ENCODE measurements around the gene COL6A5.

COL6A5 gene, protein sequence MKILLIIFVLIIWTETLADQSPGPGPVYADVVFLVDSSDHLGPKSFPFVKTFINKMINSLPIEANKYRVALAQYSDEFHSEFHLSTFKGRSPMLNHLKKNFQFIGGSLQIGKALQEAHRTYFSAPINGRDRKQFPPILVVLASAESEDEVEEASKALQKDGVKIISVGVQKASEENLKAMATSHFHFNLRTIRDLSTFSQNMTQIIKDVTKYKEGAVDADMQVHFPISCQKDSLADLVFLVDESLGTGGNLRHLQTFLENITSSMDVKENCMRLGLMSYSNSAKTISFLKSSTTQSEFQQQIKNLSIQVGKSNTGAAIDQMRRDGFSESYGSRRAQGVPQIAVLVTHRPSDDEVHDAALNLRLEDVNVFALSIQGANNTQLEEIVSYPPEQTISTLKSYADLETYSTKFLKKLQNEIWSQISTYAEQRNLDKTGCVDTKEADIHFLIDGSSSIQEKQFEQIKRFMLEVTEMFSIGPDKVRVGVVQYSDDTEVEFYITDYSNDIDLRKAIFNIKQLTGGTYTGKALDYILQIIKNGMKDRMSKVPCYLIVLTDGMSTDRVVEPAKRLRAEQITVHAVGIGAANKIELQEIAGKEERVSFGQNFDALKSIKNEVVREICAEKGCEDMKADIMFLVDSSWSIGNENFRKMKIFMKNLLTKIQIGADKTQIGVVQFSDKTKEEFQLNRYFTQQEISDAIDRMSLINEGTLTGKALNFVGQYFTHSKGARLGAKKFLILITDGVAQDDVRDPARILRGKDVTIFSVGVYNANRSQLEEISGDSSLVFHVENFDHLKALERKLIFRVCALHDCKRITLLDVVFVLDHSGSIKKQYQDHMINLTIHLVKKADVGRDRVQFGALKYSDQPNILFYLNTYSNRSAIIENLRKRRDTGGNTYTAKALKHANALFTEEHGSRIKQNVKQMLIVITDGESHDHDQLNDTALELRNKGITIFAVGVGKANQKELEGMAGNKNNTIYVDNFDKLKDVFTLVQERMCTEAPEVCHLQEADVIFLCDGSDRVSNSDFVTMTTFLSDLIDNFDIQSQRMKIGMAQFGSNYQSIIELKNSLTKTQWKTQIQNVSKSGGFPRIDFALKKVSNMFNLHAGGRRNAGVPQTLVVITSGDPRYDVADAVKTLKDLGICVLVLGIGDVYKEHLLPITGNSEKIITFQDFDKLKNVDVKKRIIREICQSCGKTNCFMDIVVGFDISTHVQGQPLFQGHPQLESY (N-terminal part only)

DNA sequence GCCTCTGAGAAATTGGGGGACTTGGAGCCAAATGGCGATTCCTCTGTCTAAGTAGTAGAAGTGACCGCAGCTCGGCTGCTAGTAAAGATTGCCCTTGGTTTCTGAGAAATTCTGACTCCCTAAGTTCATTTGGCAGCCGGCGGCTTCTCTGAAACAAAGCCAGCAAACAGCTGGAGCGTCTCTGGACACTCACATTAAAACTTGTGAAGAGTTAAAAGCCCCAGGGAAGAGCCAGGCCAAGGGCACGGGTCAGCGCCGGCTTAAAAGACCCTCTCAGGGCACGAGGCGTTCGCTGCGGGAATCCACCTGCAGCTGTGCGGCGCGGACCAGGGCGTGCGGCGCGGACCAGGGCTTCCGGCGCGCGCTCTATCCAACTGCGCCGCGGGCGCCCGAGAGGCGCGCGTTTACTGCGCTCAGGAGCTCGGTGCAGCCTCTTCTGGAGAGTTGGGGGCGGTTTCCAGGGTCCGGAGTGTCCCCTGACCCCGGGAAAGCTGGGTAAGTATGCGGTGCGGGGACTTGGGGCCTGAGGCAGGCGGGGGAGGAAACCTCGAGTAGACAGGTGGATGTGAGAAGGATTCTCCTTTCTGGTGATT is at the start of gene COL6A5:
Gene COL6A5, plus strand, starts transcription at position 186 of the 593 bp plus-strand sequence. CDS start 27,967 bp downstream, outside the sequence.
- H3K4me3 ChIP-seq (ENCODE audit: low read depth in 1 of 2, low read length in 1 of 2), result no peak within 1 kb of the TSS
- TF ChIP-seq, protein P1, sequence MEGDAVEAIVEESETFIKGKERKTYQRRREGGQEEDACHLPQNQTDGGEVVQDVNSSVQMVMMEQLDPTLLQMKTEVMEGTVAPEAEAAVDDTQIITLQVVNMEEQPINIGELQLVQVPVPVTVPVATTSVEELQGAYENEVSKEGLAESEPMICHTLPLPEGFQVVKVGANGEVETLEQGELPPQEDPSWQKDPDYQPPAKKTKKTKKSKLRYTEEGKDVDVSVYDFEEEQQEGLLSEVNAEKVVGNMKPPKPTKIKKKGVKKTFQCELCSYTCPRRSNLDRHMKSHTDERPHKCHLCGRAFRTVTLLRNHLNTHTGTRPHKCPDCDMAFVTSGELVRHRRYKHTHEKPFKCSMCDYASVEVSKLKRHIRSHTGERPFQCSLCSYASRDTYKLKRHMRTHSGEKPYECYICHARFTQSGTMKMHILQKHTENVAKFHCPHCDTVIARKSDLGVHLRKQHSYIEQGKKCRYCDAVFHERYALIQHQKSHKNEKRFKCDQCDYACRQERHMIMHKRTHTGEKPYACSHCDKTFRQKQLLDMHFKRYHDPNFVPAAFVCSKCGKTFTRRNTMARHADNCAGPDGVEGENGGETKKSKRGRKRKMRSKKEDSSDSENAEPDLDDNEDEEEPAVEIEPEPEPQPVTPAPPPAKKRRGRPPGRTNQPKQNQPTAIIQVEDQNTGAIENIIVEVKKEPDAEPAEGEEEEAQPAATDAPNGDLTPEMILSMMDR (IDR thresholded peaks at IDR 0.05), result no peak

DNA sequence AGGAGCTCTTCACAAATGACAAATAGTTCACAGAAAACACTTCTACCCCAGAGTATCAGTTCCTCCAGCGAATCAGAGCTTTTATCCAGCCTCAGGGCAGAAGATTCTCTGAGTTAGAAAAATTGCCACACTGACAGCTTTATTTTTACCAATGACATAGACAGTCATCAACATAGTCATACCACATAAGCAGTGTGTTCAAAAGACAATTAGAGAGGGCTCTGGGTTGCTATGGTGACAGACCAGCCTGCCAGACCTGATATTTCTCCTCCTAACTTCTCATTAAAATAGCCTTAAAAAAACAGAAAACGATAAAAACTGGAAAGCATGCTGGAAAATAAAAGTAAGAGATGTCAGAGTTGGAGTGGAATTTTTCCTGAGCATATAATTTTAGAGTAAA is 45.9 kb upstream of the COL6A5 start:
- Histone ChIP-seq H3K27me3 (peaks cover 8% of the 10 kb centered on the region), H3K27ac (no peak overlapping the region), H3K4me1 (ENCODE audit: control insufficient read depth in 1 of 2, insufficient read depth in 1 of 2, low read depth in 1 of 2, low read length in 1 of 2) (no peaks in the 10 kb centered on the region), H3K4me3 (ENCODE audit: low read depth in 1 of 2, low read length in 1 of 2) (no peak overlapping the region), H3K9me3 (no peaks in the 10 kb centered on the region), H3K36me3 (no peaks in the 10 kb centered on the region)
- TF ChIP-seq, protein P1 (IDR thresholded peaks at IDR 0.05), result no peak

More for the DNA sequence above, at the start of gene COL6A5:
- Histone ChIP-seq H3K27ac (no peak within 1 kb of the TSS), H3K27me3 (peaks cover 58% of the 10 kb centered on the region), H3K36me3 (no peaks in the 10 kb centered on the region), H3K4me1 (ENCODE audit: control insufficient read depth in 1 of 2, insufficient read depth in 1 of 2, low read depth in 1 of 2, low read length in 1 of 2) (no peaks in the 10 kb centered on the region), H3K9me3 (no peaks in the 10 kb centered on the region)

DNA sequence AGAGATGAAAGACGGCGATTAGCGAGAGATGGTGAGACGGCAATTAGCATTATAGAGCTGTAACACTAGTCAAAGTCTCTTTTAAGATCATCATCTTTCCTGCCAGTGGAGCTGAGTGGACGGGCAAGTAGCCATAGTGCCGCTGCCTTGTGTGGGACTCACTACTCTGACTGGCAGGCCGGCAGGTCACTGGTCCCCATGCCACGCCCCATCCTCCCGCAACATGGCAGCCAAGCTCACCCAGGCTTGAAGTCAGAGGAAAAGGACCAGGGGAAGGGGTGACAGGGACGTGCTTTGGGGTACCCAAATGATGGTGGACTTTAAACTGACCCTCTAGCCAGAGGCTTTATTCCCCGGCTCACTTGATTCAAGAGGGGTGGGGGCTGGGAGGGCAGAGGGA is 44.6 kb upstream of the COL6A5 start:
- no peak overlapping the region for H3K4me3 ChIP-seq (ENCODE audit: low read depth in 1 of 2, low read length in 1 of 2)
- H3K9me3 ChIP-seq, result no peaks in the 10 kb centered on the region
- H3K27me3 ChIP-seq, result peaks cover 12% of the 10 kb centered on the region
- TF ChIP-seq, protein P1 (IDR thresholded peaks at IDR 0.05), result no peak
- no peak overlapping the region for H3K27ac ChIP-seq
- no peaks in the 10 kb centered on the region for H3K4me1 ChIP-seq (ENCODE audit: control insufficient read depth in 1 of 2, insufficient read depth in 1 of 2, low read depth in 1 of 2, low read length in 1 of 2)
- no peaks in the 10 kb centered on the region for H3K36me3 ChIP-seq

DNA sequence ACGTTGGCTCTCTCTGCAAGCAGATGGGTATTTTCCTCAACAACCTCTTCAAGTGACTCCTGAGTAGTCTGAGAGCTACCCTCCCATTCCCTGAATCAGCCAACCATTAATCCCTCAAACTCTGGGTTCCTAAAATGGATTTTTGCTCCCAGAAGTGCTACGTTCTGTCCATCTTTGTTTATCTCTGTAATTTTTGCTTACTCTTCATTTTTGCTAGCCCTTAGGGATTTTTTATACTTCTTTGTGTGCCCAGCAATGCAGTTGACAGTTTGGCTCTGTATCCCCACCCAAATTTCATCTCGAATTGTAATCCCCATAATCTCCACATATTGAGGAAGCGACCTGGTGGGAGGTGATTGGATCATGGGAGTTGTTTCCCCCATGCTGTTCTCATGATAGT is 35.4 kb upstream of the COL6A5 start:
- Histone ChIP-seq H3K27ac (no peak overlapping the region), H3K27me3 (peaks cover 17% of the 10 kb centered on the region), H3K4me1 (ENCODE audit: control insufficient read depth in 1 of 2, insufficient read depth in 1 of 2, low read depth in 1 of 2, low read length in 1 of 2) (no peaks in the 10 kb centered on the region), H3K36me3 (no peaks in the 10 kb centered on the region), H3K9me3 (no peaks in the 10 kb centered on the region), H3K4me3 (ENCODE audit: low read depth in 1 of 2, low read length in 1 of 2) (no peak overlapping the region)
- TF ChIP-seq, protein P1 (IDR thresholded peaks at IDR 0.05), result no peak

DNA sequence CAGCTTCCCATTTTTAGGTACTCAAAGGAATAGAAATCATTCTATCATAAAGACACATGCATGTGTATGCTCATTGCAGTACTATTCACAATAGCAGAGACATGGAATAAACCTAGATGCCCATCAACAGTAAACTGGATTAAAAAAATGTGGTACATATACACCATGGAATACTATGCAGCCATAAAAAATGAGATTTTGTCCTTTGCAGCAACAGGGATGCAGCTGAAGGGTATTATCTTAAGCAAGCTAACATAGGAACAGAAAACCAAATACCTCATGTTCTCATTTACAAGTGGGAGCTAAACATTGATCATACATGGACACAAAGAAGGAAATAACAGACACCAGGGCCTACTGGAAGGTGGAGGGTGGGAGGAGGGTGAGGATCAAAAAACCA is 33.1 kb upstream of the COL6A5 start:
- TF ChIP-seq, protein P1 (IDR thresholded peaks at IDR 0.05), result no peak
- H3K36me3 ChIP-seq, result no peaks in the 10 kb centered on the region
- H3K27ac ChIP-seq, result no peak overlapping the region
- no peak overlapping the region for H3K4me3 ChIP-seq (ENCODE audit: low read depth in 1 of 2, low read length in 1 of 2)
- H3K9me3 ChIP-seq, result no peaks in the 10 kb centered on the region
- H3K27me3 ChIP-seq, result peaks cover 4% of the 10 kb centered on the region
- no peaks in the 10 kb centered on the region for H3K4me1 ChIP-seq (ENCODE audit: control insufficient read depth in 1 of 2, insufficient read depth in 1 of 2, low read depth in 1 of 2, low read length in 1 of 2)
